ENCODE measurements around the gene FAM184B. TPM values are rescaled to one million over a fixed set of nuclear protein-coding genes. Genes with fewer than 3 reads are reported as not detected.

Gene FAM184B
- total RNA-seq, 1 donor from 2014 or later, result 0.02 TPM

DNA sequence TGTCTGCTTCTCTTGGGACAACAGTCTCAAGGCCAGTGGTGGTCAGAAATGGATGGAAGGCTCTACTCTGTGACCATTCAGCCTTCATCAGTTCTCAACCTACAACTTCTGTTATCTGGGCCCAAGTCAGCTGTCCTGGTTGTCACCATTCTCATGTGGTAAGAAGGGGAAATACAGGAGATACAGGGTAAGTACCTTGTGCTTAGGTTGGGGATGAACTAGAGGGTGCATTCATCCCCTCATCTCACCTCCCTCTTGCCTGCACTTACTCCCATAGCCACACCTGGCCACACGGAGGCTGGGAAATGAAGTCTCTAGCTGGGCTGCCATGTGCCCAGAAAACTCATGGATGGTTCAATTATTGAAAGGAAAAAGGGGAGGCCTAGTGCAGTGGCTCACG is 44.9 kb downstream of the FAM184B start:
- TF ChIP-seq CTCF (IDR thresholded peaks at IDR 0.05), result no peak
- Mint-ChIP-seq H3K4me1 (ENCODE audit: low read depth) (no peaks in the 10 kb centered on the region), H3K4me3 (ENCODE audit: unreplicated experiment) (no peak overlapping the region), H3K9me3 (ENCODE audit: low read depth) (no peaks in the 10 kb centered on the region), H3K27ac (ENCODE audit: unreplicated experiment) (no peak overlapping the region), H3K36me3 (ENCODE audit: low read depth) (no peaks in the 10 kb centered on the region), H3K27me3 (ENCODE audit: low read depth) (peaks cover 7% of the 10 kb centered on the region)
- no peak for DNase-seq (ENCODE audit: low spot score)

DNA sequence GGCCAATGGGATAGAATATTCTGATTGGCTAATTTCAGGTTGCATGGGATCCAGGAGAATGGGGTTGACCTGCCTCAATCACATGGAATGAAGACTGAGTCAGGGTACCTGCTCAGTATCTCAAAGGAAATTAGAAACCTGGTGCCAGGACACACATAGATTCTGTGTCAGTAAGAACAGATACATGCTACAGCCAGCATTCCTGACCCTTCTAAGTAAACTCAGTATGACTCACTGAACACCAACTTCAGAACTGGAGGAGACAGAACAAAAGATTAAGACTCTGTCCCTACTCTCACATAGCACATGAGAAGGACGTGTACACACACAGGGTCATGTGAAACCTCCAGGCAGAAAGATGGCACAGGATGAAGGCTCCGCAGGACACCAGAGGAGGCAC is 54.5 kb downstream of the FAM184B start:
- Mint-ChIP-seq H3K36me3 (ENCODE audit: low read depth) (peaks cover 2% of the 10 kb centered on the region), H3K9me3 (ENCODE audit: low read depth) (peaks cover 19% of the 10 kb centered on the region), H3K27me3 (ENCODE audit: low read depth) (no peaks in the 10 kb centered on the region), H3K4me3 (ENCODE audit: unreplicated experiment) (no peak overlapping the region), H3K27ac (ENCODE audit: unreplicated experiment) (no peak overlapping the region), H3K4me1 (ENCODE audit: low read depth) (peaks cover 2% of the 10 kb centered on the region)
- TF ChIP-seq CTCF (IDR thresholded peaks at IDR 0.05), result no peak
- no peak for DNase-seq (ENCODE audit: low spot score)

DNA sequence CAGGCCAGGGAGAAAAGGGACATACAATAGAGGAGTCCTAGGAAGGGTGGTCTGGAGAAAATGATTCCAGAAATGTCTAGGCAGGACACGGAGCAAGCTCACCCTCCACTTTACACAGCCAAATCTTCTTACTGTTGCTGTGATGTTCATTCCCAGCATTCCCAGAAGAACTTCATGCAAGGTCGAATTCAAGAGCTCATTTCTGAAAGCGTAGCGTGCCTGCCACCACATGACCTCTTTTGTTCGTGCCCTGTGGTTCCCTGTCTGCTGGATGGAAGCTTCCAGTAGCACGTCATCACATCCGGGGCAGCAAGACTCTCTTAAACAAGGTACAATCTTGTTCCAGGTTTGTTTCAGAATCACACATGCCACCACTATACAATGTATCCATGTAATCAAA is 57.8 kb downstream of the FAM184B start:
- Mint-ChIP-seq H3K36me3 (ENCODE audit: low read depth) (peaks cover 2% of the 10 kb centered on the region), H3K27ac (ENCODE audit: unreplicated experiment) (no peak overlapping the region), H3K27me3 (ENCODE audit: low read depth) (no peaks in the 10 kb centered on the region), H3K9me3 (ENCODE audit: low read depth) (peaks cover 9% of the 10 kb centered on the region), H3K4me1 (ENCODE audit: low read depth) (peaks cover 8% of the 10 kb centered on the region), H3K4me3 (ENCODE audit: unreplicated experiment) (no peak overlapping the region)
- TF ChIP-seq CTCF (IDR thresholded peaks at IDR 0.05), result no peak
- DNase-seq (ENCODE audit: low spot score), result no peak

DNA sequence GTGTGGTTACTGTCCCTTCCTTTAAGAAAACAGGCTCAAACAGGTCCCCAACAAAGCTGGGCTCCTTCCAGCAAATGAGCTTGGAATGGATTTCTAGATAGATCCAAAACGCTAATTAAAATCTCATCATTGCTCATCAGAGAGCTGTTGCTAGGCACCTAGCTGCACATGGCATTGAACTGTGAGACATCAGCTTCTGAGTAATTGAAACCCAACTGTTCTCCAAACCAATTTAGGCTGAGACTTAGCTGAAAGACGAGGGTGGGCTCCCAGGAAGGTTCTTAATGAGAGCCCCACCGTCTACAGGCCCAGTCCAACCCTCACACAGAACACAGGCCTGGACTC is 59.1 kb downstream of the FAM184B start:
- peaks cover under 1% of the 10 kb centered on the region for H3K36me3 Mint-ChIP-seq (ENCODE audit: low read depth)
- H3K4me1 Mint-ChIP-seq (ENCODE audit: low read depth), result peaks cover 11% of the 10 kb centered on the region
- no peak overlapping the region for H3K4me3 Mint-ChIP-seq (ENCODE audit: unreplicated experiment)
- TF ChIP-seq CTCF (IDR thresholded peaks at IDR 0.05), result no peak
- no peak for DNase-seq (ENCODE audit: low spot score)
- H3K27ac Mint-ChIP-seq (ENCODE audit: unreplicated experiment), result no peak overlapping the region
- H3K9me3 Mint-ChIP-seq (ENCODE audit: low read depth), result peaks cover 5% of the 10 kb centered on the region
- H3K27me3 Mint-ChIP-seq (ENCODE audit: low read depth), result no peaks in the 10 kb centered on the region

GRCh38 chr4:17721496-17722355 is 59.7 kb downstream of the FAM184B start:
- no peak for DNase-seq (ENCODE audit: low spot score)
- H3K4me1 Mint-ChIP-seq (ENCODE audit: low read depth), result peaks cover 11% of the 10 kb centered on the region
- peaks cover 4% of the 10 kb centered on the region for H3K9me3 Mint-ChIP-seq (ENCODE audit: low read depth)
- H3K4me3 Mint-ChIP-seq (ENCODE audit: unreplicated experiment), result no peak overlapping the region
- no peaks in the 10 kb centered on the region for H3K36me3 Mint-ChIP-seq (ENCODE audit: low read depth)
- peak overlapping the region; percentile 64 for H3K27ac Mint-ChIP-seq (ENCODE audit: unreplicated experiment)
- TF ChIP-seq CTCF (IDR thresholded peaks at IDR 0.05), result no peak
- H3K27me3 Mint-ChIP-seq (ENCODE audit: low read depth), result no peaks in the 10 kb centered on the region

Data from chondrocyte (in vitro differentiated cells).